ENCODE measurements around the gene KPNA6. TPM values are rescaled to one million over a fixed set of nuclear protein-coding genes. Genes with fewer than 3 reads are reported as not detected.
"Not testable (repeated sequence)": the region's sequence is repeated elsewhere in the genome, so short reads cannot be mapped to it uniquely, and the experiment has no call there.

KPNA6 gene
- total and polyA plus RNA-seq, 5 experiments from 2014 or later, result 26.5 to 66.4 (median 31.9) TPM

DNA sequence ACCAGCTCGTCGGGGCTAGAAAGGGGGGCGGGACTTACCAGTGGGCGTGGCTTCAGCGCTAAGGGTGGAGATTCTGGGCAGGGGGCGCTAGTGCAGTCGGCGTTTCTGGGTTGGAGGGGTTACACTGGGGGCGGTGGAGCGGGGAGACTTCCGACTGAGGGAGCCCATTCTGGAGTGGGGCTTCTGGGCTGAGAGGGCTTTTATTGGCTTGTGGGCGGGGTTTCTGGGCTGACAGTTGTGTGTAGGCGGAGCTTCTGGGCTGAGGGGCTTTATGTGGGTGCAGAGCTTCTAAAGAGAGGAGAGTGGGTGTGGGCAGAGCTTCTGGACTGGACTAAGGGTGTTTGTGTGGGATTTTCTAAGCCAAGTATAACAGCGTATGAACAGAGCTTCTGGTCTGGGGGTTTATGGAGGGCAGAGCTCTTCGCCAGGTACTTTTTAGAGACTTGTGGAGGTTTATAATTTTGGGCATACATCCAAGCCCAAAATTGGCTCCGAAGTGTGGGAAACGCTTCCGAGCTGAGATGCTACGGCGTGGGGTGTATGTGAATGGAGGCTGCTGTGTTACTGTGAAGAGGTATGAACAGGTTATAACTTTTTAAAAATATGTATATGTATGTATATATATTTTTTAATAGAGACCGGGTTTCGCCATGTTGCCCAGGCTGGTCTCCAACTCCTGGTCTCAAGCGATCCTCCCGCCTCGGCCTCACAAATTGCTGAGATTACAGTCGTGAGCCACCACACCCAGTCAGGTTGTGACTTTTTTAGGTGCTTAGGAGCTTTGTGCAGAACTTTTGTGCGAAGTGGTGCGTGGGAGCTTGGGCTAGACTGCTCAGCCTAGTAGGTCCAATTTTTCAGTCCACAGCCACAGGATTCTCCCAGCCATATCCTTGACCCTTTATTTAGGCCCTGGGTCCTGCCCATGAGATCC is 34.3 kb upstream of the KPNA6 start:
- H3K27me3 Mint-ChIP-seq, result no peaks in the 10 kb centered on the region
- ATAC-seq (peak; percentile 50 to 54), DNase-seq (peak in 2 of 10 donors; percentile 88 to 89)
- H3K9me3 Mint-ChIP-seq, result no peaks in the 10 kb centered on the region
- H3K27ac Mint-ChIP-seq, result peak overlapping the region; percentile 74 to 98 (median 94)
- H3K4me1 Mint-ChIP-seq, result peaks cover 29 to 45% (median 34%) of the 10 kb centered on the region in 4 donors
- peak overlapping the region; percentile 87 to 99 (median 95) for H3K4me3 Mint-ChIP-seq
- POLR2A ChIA-PET, result interaction anchor here (0.6 to 5.1 kb wide), 31 partner anchors 8 to 578 kb away, joined by 3 to 80 read pairs (median 5); partner anchors contain the start of genes BSDC1, HDAC1, KHDRBS1 and KPNA6
- peaks cover 0 to 31% (median 8%) of the 10 kb centered on the region in 3 donors for H3K36me3 Mint-ChIP-seq

DNA sequence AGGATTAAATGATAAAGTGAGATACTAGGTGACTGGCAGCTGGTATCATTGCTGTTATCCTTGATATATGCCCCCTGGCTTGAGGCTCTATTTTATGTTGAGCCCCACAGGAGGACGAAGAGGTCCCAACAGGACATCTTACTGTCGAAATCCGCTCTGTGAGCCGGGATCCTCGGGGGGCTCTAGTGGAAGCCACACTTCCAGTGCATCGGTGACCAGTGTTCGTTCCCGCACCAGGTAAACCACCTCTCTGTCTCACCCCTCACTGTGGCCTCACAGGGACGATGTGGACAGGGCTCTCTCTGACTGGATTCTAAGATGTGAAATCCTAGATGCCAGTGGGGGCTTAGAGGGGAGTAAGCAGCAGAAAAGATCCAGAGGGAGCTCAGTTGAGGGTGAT is 33.0 kb upstream of the KPNA6 start:
- Mint-ChIP-seq H3K36me3 (peaks cover 0 to 44% (median 8%) of the 10 kb centered on the region in 3 donors), H3K4me1 (peaks cover 26 to 45% (median 31%) of the 10 kb centered on the region in 4 donors), H3K4me3 (peak overlapping the region in 4 of 10 donors; percentile 7 to 42 (median 38)), H3K27ac (peak overlapping the region in 6 of 10 donors; percentile 6 to 56 (median 32)), H3K9me3 (no peaks in the 10 kb centered on the region), H3K27me3 (no peaks in the 10 kb centered on the region)
- DNase-seq, result no peak
- POLR2A ChIA-PET, result interaction anchor here (2.3 to 5.1 kb wide), 3 partner anchors 35 to 175 kb away, joined by 13 to 80 read pairs (median 22); partner anchors contain the start of genes KHDRBS1, KPNA6 and LCK
- no peak for ATAC-seq

DNA sequence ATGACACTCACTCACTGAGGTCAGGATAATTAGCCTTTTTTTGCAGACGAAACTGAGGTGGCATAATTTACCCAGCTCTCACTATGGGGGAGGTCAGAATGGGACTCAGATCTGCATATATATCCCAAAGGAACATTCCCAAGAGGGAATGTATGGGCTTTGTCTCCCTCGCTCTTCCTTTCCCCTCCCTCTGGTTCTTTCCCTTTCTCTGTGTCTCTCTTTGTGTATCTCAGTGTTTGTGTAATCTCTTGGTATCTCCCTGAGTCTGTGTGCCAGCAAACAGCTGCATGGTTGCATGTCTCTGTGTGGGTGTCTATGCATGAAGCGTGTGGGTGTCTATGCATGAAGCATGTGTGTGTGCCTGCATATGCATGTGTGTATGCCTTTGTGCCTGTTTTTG is 30.4 kb upstream of the KPNA6 start:
- Mint-ChIP-seq H3K36me3 (peaks cover 0 to 65% (median 12%) of the 10 kb centered on the region in 3 donors), H3K27me3 (no peaks in the 10 kb centered on the region), H3K4me1 (peaks cover 18 to 42% (median 26%) of the 10 kb centered on the region in 4 donors), H3K4me3 (peak overlapping the region in 2 of 10 donors; percentile 12 to 45), H3K27ac (peak overlapping the region in 3 of 10 donors; percentile 46 to 92 (median 85)), H3K9me3 (no peaks in the 10 kb centered on the region)
- no peak for DNase-seq
- POLR2A ChIA-PET, result interaction anchor here (1.1 kb wide), 1 partner anchor 30 kb away, joined by 3 read pairs; the partner anchor contains the start of gene KPNA6
- ATAC-seq, result no peak

DNA sequence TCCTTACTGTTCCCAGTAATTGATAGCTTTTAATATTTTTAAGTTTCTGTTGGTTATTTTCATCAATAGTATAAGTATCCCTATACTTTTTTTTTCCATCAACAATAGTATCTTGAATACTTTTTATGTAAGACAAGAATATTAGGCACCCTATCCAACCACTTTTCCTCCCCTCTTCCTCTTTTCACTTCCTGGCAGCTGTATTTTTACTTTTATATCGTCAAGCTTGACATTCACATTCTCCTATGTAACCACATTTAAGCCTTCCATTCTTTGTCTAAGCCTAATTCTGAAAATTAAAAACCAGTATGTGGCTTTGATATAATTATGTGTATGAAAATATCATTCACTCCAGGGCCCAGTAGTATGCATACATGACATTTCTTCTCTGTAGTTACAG is 25.8 kb upstream of the KPNA6 start:
- Mint-ChIP-seq H3K9me3 (no peaks in the 10 kb centered on the region), H3K4me3 (no peak overlapping the region), H3K4me1 (peaks cover 4 to 20% (median 11%) of the 10 kb centered on the region in 4 donors), H3K36me3 (peaks cover 0 to 83% (median 17%) of the 10 kb centered on the region in 3 donors), H3K27ac (peak overlapping the region in 3 of 10 donors; percentile 2 to 11 (median 3)), H3K27me3 (no peaks in the 10 kb centered on the region)
- no peak for DNase-seq
- ATAC-seq, result no peak
- POLR2A ChIA-PET, result interaction anchor here (1.0 kb wide), 1 partner anchor 9 kb away, joined by 3 read pairs; no protein-coding TSS in a partner anchor

DNA sequence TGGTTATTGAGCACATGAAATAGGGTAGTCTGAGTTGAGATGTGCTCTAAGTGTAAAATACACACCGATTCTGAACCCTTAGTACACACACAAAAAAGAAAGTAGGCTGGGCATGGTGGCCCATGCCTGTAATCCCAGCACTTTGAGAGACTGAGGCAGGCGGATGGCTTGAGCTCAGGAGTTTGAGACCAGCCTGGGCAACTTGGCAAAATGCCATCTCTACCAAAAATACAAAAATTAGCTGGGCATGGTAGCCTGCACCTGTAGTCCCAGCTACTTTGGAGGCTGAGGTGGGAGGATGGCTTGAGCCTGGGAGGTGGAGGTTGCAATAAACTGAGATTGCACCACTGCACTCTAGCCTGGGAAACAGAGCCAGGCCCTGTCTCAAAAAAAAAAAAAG is 21.5 kb upstream of the KPNA6 start:
- H3K27me3 Mint-ChIP-seq, ATAC-seq, H3K9me3 Mint-ChIP-seq, H3K4me3 Mint-ChIP-seq, DNase-seq, POLR2A ChIA-PET: not testable (repeated sequence)
- Mint-ChIP-seq H3K27ac (peak overlapping the region in 1 of 10 donors; percentile 48), H3K4me1 (peaks cover 4 to 12% (median 8%) of the 10 kb centered on the region in 4 donors), H3K36me3 (peaks cover 0 to 66% (median 13%) of the 10 kb centered on the region in 3 donors)

DNA sequence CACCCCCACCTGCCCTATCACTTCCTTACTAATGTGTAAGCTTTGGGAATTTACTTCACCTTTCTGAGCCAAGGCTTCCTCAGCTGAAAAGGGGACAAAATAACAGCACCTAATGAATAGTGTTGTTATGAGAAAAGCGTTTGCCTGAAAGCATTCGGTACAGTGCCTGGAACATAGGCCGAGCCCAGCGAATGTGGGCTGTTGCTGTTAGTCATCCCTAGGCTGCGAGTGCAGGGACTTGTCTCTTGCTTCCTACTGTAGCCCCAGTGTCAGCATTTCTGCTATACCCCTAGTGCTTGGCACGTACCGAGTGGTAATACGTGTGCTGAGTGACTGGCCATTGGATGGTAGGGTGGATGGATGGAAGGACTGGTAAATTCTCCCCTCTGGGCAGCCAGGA is 16.7 kb upstream of the KPNA6 start:
- H3K27ac Mint-ChIP-seq, result peak overlapping the region in 1 of 10 donors; percentile 21
- DNase-seq (no peak), ATAC-seq (no peak)
- no peaks in the 10 kb centered on the region for H3K9me3 Mint-ChIP-seq
- peaks cover 0 to 73% (median 12%) of the 10 kb centered on the region in 3 donors for H3K36me3 Mint-ChIP-seq
- no peak overlapping the region for H3K4me3 Mint-ChIP-seq
- POLR2A ChIA-PET, result interaction anchor here (0.6 kb wide), 2 partner anchors 13 to 302 kb away, joined by 3 to 4 read pairs; no protein-coding TSS in a partner anchor
- H3K4me1 Mint-ChIP-seq, result peaks cover 0 to 1% (median 0%) of the 10 kb centered on the region in 4 donors
- no peaks in the 10 kb centered on the region for H3K27me3 Mint-ChIP-seq

DNA sequence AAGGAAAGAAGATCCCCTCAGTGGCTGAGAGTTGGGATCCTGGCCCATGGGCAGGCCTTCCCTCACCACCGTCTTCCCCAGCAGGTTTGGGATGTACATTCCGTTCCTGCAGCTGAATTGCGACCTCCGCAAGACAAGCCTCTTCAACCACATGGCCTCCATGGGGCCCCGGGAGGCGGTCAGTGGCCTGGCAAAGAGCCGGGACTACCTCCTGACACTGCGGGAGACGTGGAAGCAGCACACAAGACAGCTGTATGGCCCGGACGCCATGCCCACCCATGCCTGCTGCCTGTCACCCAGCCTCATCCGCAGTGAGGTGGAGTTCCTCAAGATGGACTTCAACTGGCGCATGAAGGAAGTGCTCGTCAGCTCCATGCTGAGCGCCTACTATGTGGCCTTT is 16.3 kb upstream of the KPNA6 start:
- H3K36me3 Mint-ChIP-seq, result peaks cover 0 to 73% (median 12%) of the 10 kb centered on the region in 3 donors
- peak overlapping the region in 1 of 10 donors; percentile 27 for H3K27ac Mint-ChIP-seq
- DNase-seq (no peak), ATAC-seq (no peak)
- H3K27me3 Mint-ChIP-seq, result no peaks in the 10 kb centered on the region
- H3K4me1 Mint-ChIP-seq, result no peaks in the 10 kb centered on the region
- H3K4me3 Mint-ChIP-seq, result no peak overlapping the region
- POLR2A ChIA-PET, result interaction anchor here (0.6 kb wide), 2 partner anchors 13 to 302 kb away, joined by 3 to 4 read pairs; no protein-coding TSS in a partner anchor
- H3K9me3 Mint-ChIP-seq, result no peaks in the 10 kb centered on the region

DNA sequence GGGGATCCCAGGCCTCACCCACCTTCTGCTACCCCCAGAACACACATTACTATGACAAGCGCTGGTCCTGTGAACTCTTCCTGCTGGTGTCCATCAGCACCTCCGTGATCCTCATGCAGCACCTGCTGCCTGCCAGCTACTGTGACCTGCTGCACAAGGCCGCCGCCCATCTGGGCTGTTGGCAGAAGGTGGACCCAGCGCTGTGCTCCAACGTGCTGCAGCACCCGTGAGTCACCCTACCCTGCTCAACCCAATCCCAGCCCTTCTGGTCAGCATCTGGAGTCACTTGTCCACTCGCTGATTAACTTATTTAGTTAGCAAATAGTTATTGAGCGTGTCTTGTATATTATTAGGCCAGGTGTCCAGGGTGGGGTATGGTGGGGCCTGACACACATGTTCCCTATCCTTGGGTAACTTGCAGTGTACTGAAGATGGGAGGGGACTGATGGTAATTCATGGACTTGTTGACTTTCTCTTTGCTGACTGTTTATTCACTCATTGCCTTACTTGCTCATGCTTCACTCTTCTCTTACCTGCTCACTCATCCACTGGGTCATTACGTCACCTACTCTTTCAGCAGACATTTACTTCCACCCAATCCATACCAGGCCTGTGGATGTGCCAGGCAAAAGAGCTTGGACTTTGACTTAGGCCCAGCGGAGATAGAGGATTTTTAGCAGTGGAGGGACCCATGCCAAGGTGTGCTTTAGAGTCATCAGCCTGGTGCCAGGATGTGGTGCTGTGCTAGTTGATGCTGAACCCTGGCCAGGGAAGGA is 12.9 kb upstream of the KPNA6 start:
- Mint-ChIP-seq H3K36me3 (peaks cover 0 to 90% (median 20%) of the 10 kb centered on the region in 3 donors), H3K9me3 (no peaks in the 10 kb centered on the region), H3K4me3 (no peak overlapping the region), H3K27ac (peak overlapping the region in 1 of 10 donors; percentile 40), H3K4me1 (peaks cover 0 to 1% (median 0%) of the 10 kb centered on the region in 4 donors), H3K27me3 (no peaks in the 10 kb centered on the region)
- POLR2A ChIA-PET, result no interaction called here
- DNase-seq (no peak), ATAC-seq (no peak)

DNA sequence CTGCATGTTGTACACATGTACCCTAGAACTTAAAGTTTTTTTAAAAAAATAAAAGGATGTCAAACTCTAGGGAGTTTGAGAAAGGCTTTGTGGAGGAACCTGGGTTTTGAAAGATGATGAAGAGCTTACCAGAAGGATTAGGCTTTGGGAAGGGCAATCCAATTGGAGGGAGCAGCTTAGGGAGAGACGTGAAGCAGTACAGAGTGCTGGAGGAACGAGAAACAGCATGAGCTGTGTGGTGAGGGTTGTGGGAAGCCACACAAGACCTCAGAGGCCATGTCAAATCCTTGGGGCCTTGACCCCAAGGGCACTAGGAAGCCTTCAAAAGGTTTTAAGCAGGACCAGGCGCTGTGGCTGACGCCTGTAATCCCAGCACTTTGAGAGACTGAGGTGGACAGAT is 8.4 kb upstream of the KPNA6 start:
- POLR2A ChIA-PET, result no interaction called here
- Mint-ChIP-seq H3K9me3 (no peaks in the 10 kb centered on the region), H3K36me3 (peaks cover 0 to 73% (median 11%) of the 10 kb centered on the region in 3 donors), H3K27me3 (no peaks in the 10 kb centered on the region), H3K4me3 (no peak overlapping the region), H3K27ac (no peak overlapping the region), H3K4me1 (peaks cover 0 to 1% (median 0%) of the 10 kb centered on the region in 4 donors)
- DNase-seq, result no peak
- ATAC-seq, result no peak

DNA sequence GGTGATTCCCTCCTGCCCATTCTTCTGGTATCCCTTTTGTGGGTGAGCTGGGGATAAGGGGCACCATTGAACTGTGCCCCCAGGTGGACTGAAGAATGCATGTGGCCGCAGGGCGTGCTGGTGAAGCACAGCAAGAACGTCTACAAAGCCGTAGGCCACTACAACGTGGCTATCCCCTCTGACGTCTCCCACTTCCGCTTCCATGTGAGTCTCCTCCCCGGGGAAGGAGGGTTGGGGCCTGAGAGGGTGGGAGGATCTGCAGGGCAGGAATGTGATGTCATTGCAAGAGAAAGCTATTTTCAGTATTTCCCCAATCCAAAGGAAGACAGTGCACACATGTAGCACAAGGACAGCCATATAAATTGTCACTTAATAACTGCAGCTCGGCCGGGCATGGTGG is 7.5 kb upstream of the KPNA6 start:
- H3K36me3 Mint-ChIP-seq, result peaks cover 0 to 63% (median 8%) of the 10 kb centered on the region in 3 donors

DNA sequence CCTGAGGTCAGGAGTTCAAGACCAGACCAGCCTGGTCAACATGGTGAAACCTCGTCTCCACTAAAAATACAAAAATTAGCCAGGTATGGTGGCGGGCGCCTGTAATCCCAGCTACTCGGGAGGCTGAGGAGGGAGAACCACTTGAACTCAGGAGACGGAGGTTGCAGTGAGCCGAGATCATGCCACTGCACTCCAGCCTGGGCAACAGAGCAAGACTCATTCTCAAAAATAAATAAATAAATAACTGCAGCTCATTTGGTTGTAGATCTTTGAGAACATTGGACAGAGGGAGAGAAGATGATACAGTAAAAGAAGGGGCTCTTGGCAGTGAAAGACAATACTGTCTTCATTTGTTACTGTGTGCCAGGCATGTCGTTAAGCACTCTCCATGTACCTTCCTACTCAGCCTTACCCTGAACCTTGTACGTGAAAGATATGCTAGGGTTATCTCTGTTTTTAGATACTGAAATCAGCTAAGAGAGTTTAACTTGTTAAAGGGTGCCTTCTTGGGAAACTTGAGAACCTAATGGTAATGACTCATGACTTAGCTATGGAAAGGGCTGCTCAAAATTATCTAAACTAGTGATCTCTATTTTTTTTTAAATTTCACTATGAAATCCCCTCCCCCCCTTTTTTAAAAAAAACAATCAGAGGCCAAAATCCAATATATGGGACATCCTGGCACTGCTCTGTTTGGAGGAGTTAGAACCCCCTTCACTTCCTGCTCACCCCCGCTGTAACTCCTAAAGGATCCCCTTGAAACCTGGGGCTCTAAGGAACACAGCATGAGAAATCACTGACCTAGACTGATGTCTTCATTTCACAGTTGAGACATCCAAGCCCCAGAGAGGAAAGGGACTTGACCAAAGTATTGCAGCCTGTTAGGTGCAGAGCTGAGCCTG is 6.8 kb upstream of the KPNA6 start:
- Mint-ChIP-seq H3K27ac (peak overlapping the region in 1 of 10 donors; percentile 35), H3K36me3 (peaks cover 0 to 56% (median 8%) of the 10 kb centered on the region in 3 donors), H3K4me1 (peaks cover 0 to 3% (median 0%) of the 10 kb centered on the region in 4 donors), H3K4me3 (no peak overlapping the region), H3K27me3 (no peaks in the 10 kb centered on the region), H3K9me3 (no peaks in the 10 kb centered on the region)
- POLR2A ChIA-PET, result interaction anchor here (0.8 kb wide), 1 partner anchor 10 kb away, joined by 3 read pairs; no protein-coding TSS in a partner anchor
- ATAC-seq (no peak), DNase-seq (no peak)

More for the DNA sequence above, 7.5 kb upstream of the KPNA6 start:
- no peak for ATAC-seq
- POLR2A ChIA-PET, result no interaction called here
- Mint-ChIP-seq H3K9me3 (no peaks in the 10 kb centered on the region), H3K4me3 (no peak overlapping the region), H3K27me3 (no peaks in the 10 kb centered on the region), H3K4me1 (peaks cover 0 to 2% (median 0%) of the 10 kb centered on the region in 4 donors), H3K27ac (no peak overlapping the region)
- DNase-seq, result no peak
